C4-2B (cell line): ENCODE results near the gene ABHD12.

ENCODE experiments used
- H3K27ac ChIP-seq: fragments of 450-650 bp; 2 replicates; pipeline ENCODE4 v1.5.1; 2017
- CTCF ChIP-seq: fragments of 450-650 bp; conservative IDR thresholded peaks from 2 replicates; pipeline ENCODE4 v1.5.1; 2017; ENCODE audit warnings: mild to moderate bottlenecking
- ZFX ChIP-seq: fragments of 450-650 bp; IDR thresholded peaks from 2 replicates; pipeline ENCODE4 v1.6.1; 2017

Gene ABHD12

GRCh38 chr20:25380945-25381614 is 9.6 kb downstream of the ABHD12 start:
- no peak overlapping the region for H3K27ac ChIP-seq
- TF ChIP-seq CTCF (no peak), ZFX (no peak)

GRCh38 chr20:25378884-25379733 is 11.5 kb downstream of the ABHD12 start:
- no peak overlapping the region for H3K27ac ChIP-seq
- no peak for TF ChIP-seq CTCF
- TF ChIP-seq ZFX = no peak

- H3K27ac ChIP-seq = no peak overlapping the region
- no peak for TF ChIP-seq ZFX
- TF ChIP-seq CTCF = no peak
These were observed 12.3 kb downstream of the ABHD12 start for GRCh38 chr20:25378189-25378883.

- H3K27ac ChIP-seq = no peak overlapping the region
- TF ChIP-seq CTCF = no peak
- TF ChIP-seq ZFX = no peak
These were observed 13.7 kb downstream of the ABHD12 start for GRCh38 chr20:25376886-25377285.

- no peak overlapping the region for H3K27ac ChIP-seq
- TF ChIP-seq CTCF (no peak), ZFX (no peak)
These were observed 14.4 kb downstream of the ABHD12 start for GRCh38 chr20:25376236-25376635.

GRCh38 chr20:25374842-25375241 is 15.8 kb downstream of the ABHD12 start:
- TF ChIP-seq CTCF = no peak
- TF ChIP-seq ZFX = no peak

More at GRCh38 chr20:25374842-25375241, 15.8 kb downstream of the ABHD12 start:
- H3K27ac ChIP-seq = no peak overlapping the region
